Measurements from ENCODE around the gene DUOXA1. TPM values are rescaled to one million over a fixed set of nuclear protein-coding genes. Genes with fewer than 3 reads are reported as not detected.

Gene DUOXA1
- total RNA-seq, 1 donor from 2014 or later: 5.9 TPM

DNA sequence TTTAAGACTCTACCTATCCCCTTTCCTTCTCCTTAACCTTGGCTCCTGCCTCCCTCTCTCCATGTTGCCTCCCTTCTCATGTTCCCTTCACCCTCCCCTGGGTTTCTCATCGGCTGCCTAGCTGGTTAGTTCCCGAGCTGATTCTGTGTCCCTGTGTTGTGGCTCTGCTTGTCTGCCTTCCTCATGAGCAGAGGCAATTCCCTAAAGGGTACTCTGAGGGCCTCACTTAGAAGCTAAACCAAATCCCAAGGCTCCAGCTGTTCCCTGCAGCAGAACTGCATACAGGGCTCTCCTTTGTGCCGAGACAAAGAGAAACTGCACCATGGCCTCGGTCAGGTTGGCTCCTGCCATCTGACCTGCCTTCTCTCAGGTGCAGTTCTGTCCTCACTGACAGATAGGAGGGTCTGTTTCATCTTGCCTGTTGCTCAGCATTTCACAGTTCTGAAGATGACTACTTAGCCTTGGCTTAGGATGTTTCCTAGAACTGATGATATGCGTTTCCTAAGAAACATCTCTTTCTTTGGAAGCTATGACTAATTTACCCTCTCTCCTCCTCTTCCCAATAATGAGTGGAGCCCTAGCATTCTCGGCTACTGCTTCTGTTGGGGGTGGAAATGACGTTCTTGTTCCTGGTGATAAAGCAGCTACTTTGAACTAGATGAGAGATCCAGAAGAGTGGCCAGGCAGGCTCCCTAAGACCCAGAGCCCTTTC lies 27.2 kb upstream of the DUOXA1 start:
- intact Hi-C loops (cut with DNase I): no loop called here
- DNase-seq (ENCODE audit: low spot score) (no peak), ATAC-seq (no peak)

DNA sequence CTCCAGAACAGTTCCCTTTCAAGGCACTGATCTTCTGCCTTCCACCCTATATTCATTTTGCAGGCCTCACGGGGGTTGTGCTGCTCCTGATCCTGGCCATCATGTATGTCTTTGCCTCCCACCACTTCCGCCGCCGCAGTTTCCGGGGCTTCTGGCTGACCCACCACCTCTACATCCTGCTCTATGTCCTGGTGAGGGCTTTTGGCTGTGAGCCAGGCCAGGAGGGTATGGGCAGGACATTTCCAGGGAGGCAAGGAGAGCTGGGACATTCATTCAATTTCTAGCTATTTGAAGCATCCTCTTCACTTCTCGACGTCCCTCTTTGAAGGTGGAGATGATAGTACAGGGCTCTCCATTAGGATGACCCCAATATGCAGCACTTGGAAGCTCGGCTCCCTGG lies 26.1 kb upstream of the DUOXA1 start:
- intact Hi-C loops (cut with DNase I): no loop called here
- ATAC-seq: no peak
- DNase-seq (ENCODE audit: low spot score): no peak

DNA sequence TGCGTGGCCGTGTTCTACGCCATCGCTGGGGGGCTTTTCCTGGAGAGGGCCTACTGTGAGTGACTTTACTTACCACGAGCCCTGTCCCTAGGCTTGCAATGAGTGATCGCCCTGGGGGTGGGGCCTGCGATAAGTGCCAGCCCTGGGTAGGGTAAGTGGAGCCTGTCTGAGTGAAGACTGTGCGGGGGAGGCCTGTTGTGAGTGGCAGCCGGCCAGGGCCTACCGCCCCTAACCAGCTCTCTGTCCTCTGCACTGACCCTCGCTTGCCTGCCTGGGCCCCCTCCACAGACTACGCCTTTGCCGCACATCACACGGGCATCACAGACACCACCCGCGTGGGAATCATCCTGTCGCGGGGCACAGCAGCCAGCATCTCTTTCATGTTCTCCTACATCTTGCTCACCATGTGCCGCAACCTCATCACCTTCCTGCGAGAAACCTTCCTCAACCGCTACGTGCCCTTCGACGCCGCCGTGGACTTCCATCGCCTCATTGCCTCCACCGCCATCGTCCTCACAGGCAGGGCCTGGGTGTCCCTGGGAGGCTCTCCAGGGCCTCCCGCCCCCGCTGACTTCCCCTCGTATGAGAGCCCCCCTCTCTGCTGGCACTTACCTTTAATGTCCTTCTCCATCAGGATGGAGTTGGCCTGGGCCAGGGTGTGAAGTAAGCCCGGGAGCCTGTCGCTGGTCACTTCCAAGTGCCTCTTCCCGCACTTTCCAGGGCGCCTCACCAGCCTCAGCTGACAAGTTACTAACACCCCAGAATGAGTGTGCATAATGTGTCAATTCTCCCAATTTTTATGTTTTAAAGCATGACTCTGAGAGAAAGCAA lies 22.5 kb upstream of the DUOXA1 start:
- DNase-seq (ENCODE audit: low spot score) (no peak), ATAC-seq (peak; percentile 12)
- intact Hi-C loops (cut with DNase I): no loop called here

DNA sequence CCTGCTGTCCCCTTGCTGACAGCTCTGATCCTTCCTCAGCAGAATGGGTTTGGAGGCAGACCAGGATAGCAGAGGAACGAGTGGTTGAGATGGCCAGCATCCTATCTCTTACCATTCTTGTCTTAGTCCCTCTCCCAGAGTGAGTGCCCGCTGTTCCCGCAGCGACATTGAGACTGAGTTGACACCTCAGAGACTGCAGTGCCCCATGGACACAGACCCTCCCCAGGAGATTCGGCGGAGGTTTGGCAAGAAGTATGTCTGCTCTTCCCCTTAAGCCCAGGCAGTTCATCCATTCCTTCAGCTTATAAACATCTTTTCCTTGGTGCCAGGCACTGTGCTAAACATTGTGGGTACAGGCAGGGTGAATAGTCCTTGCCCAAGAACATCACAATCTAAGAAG lies 21.3 kb upstream of the DUOXA1 start:
- ATAC-seq: no peak
- DNase-seq (ENCODE audit: low spot score): no peak
- intact Hi-C loops (cut with DNase I): no loop called here

DNA sequence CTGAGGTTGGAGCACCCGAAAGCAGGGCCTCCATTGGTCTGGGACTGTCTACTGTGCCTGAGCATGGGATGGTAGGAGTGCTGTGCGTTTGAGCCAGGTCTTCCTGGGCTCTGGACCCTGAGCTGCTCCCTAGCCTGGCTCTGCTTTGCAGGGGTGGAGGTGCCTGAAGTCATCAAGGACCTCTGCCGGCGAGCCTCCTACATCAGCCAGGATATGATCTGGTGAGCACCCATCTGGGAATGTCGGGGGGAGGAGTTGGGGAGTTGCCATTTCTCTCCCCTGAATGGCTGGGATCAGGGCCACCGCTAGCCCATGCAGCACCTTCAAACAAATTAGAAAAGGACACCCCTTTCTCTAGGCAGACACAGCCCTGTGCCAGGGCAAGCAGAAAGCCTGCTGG lies 20.8 kb upstream of the DUOXA1 start:
- intact Hi-C loops (cut with DNase I): no loop called here
- ATAC-seq (no peak), DNase-seq (ENCODE audit: low spot score) (no peak)

DNA sequence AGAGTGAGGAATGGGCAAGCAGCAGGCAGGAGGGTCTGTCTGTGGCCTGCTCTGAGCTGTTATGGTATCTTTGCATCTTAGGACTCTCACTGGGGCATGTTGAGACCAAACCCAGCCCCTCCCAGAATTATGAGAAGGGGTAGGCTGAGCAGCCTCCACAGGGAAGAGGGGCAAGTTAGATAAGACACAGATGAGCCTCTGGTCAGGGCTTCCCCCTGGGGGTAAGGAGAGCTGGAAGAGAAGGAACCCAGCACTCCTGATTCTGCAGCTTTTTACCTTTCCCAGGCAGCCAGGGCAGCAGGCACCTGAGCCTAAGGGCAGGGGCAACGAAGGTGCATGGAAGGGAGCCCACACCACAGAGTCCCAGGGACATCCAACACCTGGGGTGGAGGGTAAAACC lies 19.4 kb upstream of the DUOXA1 start:
- ATAC-seq (no peak), DNase-seq (ENCODE audit: low spot score) (no peak)
- intact Hi-C loops (cut with DNase I): no loop called here

DNA sequence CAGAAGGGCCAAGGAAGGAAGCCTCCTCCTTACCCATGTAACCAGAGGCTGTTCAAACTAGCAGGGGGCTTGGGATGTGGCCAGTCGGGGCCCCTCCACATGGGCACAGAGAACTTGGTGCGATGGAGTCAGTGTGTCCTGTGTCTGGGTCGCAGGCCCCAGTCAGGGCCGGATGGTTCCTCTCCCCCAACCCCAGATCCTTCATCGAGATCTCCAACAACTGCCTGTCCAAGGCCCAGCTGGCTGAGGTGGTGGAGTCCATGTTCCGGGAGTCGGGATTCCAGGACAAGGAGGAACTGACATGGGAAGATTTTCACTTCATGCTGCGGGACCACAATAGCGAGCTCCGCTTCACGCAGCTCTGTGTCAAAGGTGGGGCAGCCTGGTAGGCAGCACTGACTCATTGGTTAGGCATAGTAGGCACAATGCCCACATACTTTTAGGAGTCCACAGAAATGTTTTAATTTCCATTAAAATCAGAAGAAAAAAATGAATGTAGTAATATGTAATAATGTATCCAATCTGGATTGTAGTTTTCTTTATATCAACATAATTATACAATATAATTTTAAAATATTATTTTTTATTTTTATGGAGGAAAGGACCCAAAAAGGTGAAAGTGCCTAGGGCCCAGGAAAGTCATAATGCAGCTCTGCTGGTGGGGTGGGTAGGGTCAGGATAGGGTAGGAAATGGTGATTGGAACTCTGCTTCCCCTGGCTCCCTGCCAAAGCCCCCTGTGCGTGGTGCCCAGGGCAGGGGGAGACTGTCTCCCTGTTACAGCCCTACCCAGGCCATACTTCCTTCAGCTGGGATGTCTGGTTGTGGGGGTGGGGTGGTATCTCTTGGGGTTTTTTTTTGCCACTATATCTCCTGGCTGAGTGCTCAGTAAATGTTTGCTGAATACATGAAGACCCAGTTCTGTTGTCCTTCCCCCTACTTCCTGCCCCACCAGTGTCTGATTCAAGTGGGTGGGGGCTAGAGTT lies 18.7 kb upstream of the DUOXA1 start:
- intact Hi-C loops (cut with DNase I): no loop called here
- ATAC-seq: no peak
- no peak for DNase-seq (ENCODE audit: low spot score)

DNA sequence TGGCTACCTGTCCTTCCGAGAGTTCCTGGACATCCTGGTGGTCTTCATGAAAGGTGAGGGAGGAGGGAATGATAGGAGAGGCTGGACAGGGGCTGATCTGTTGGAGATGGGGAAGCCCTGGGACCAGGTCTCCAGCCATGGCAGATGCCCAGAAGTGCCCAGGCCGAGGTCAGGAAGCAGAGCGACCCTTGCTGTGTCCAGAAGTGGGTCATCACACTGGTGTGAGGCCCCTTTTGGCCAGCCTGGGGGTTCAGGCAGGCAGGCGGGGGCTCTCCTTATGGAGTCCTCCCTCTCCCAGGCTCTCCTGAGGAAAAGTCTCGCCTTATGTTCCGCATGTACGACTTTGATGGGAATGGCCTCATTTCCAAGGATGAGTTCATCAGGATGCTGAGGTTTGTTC lies 17.9 kb upstream of the DUOXA1 start:
- ATAC-seq (no peak), DNase-seq (ENCODE audit: low spot score) (no peak)
- intact Hi-C loops (cut with DNase I): no loop called here

DNA sequence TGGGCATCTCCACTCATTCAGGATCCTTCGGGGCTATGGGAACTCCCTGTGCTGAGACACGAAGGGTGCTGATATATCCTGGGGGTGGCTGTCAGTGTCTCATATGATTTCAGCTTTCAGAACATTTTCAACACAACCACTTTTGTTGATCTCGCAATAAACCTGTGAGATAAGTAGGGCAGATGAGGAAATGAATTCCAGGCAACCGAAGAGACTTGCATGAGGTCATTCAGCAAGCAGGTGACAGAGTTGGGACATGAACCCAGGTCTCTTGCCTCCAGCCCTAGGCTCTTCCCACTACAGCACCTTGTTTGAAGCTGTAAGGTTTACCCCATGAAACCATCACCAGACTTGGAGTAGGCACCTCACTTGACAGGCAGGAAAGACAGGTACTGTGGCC lies 16.7 kb upstream of the DUOXA1 start:
- ATAC-seq (no peak), DNase-seq (ENCODE audit: low spot score) (no peak)
- intact Hi-C loops (cut with DNase I): no loop called here

DNA sequence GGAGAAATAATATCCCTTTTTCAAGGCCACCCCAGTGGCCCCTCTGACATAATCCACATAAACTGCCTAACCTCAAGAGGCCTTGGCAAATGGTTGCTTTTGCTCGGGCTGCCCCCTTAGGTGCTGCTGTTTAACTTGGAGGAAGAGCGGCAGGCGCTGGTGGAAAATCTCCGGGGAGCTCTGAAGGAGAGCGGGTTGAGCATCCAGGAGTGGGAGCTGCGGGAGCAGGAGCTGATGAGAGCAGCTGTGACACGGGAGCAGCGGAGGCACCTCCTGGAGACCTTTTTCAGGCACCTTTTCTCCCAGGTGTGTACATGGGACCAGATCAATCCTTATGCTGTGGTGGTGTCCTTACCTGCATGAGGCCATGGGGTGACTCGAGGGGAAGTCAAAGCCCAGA lies 15.1 kb upstream of the DUOXA1 start:
- DNase-seq (ENCODE audit: low spot score): no peak
- intact Hi-C loops (cut with DNase I): no loop called here
- ATAC-seq: no peak

DNA sequence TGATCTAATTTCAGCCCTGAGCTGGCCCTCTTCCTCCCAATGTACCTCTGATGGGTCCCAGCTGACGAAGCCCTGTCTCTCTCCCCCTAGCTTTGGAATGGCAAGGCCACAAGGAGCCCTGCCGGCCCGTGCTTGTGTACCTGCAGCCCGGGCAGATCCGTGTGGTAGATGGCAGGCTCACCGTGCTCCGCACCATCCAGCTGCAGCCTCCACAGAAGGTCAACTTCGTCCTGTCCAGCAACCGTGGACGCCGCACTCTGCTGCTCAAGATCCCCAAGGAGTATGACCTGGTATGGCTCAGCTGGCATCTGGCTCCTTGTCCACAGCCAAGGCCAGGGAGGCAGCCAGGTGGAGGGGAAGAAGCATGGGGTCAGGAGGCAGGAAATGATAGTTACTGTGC lies 14.3 kb upstream of the DUOXA1 start:
- no peak for ATAC-seq
- intact Hi-C loops (cut with DNase I): no loop called here
- DNase-seq (ENCODE audit: low spot score): no peak

DNA sequence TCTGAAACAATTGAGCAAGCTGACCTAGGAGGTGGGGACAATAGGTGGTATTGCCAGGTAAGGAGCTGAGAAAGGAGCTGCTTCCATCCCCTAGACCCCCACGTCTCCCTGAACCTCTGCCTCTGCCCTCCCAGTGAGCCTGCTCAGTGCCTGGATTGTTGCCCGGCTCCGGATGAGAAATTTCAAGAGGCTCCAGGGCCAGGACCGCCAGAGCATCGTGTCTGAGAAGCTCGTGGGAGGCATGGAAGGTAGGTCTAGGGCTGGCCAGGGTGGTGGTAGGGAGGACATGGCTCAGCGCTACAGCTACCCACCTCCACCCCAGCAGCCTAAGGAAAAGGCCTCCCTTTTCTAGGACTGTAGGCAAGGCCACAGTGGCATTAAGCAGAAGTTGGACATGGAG lies 13.4 kb upstream of the DUOXA1 start:
- intact Hi-C loops (cut with DNase I): no loop called here
- no peak for ATAC-seq
- no peak for DNase-seq (ENCODE audit: low spot score)

DNA sequence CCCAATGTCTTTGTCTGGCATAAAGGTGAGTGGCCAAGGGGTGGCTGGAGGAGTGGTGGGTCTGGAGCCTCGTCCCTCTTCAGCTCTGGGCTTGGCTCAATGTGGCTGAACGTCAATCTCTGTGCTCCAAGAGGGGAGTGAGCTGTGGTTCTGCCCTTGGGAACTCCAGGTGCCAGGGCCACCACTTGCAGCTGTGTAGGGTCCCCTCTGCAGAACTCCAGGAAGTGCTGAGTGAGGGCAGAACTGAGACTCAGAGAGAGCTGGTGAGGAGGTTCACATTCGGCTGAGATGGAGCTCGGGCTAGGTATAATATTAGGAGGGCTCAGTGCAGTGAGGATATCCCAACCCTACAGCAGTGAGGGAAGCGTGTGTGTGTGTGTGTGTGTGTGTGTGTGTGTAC lies 11.7 kb upstream of the DUOXA1 start:
- no peak for DNase-seq (ENCODE audit: low spot score)
- ATAC-seq: no peak
- intact Hi-C loops (cut with DNase I): no loop called here

DNA sequence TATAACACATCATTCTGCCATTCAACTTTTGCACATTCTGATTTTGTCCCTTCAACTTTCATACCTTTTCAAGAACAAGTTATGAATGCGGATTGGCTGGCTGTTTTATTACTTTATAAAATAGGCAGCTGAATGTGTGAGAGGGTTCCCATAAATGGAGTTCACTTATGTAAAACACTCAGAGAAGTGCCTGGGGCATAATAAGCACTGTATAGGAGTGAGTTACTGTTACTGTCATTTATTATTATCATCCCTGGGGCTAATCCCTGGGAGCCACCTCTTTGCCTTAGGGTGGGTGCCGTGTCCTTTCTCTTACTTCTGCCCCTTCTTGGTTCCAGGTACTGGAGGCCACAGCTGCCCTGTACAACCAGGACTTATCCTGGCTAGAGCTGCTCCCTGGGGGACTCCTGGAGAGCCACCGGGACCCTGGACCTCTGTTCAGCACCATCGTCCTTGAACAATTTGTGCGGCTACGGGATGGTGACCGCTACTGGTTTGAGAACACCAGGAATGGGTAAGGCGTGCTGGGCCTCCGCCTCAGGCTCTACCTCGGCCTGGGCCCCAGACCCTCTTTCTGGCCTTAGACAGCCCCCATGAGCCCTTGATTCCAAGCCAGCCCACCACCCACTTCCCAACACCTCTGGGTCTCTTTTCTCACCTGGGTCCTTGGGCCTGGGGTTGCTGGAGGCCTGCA lies 11.0 kb upstream of the DUOXA1 start:
- ATAC-seq (no peak), DNase-seq (ENCODE audit: low spot score) (no peak)
- intact Hi-C loops (cut with DNase I): no loop called here

DNA sequence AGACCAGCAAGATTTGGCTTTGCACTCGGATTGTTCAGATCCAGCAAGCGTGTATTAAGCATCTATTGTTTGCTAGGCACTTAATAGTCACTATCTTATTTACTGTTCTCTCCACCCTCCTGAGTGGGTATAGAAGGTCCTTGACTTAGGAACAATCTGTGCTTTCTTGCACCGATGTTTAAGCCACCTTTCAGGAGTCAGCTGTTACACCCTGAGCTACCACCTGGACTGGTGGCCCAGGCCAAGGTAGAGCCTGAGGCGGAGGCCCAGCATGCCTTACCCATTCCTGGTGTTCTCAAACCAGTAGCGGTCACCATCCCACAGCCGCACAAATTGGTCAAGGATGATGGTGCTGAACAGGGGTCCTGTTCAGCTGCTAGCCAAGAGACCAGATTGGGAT lies 10.1 kb upstream of the DUOXA1 start:
- ATAC-seq (no peak), DNase-seq (ENCODE audit: low spot score) (no peak)
- intact Hi-C loops (cut with DNase I): no loop called here

DNA sequence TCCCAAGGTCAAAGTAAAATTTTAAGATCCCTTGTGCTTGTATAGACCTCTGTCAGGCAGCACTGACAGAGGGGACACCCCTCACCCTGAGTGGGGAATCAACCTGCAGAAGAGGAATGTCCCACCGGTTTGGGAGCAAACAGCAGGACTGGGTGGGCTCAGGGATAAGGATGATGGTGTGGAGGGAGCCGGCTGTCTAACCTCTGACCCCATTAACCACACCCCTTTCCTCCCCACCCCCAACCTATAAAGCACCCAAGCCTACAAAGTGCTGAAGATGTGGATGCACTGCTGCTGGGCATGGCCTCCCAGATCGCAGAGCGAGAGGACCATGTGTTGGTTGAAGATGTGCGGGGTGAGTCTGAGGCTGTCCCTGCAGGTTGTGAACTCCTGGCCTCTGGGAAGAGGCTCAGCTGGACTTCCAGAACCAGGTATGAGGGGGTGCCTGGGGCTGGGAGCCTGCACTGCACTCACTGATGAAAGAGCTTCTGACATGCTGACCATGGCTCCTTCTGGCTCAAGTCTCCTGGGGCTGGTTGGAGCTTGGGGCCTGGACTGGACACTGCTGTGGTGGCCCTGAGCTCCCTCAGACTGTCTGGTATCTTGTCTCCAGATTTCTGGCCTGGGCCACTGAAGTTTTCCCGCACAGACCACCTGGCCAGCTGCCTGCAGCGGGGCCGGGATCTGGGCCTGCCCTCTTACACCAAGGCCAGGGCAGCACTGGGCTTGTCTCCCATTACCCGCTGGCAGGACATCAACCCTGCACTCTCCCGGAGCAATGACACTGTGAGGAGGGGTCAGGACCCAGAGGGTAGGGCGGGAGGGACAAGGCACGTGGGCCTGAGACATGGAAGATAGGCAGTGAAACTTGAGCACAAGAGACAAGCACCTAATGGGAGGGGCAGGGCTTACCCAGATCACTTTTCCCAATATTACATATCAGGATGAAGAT lies 9.4 kb upstream of the DUOXA1 start:
- intact Hi-C loops (cut with DNase I): no loop called here
- no peak for DNase-seq (ENCODE audit: low spot score)

DNA sequence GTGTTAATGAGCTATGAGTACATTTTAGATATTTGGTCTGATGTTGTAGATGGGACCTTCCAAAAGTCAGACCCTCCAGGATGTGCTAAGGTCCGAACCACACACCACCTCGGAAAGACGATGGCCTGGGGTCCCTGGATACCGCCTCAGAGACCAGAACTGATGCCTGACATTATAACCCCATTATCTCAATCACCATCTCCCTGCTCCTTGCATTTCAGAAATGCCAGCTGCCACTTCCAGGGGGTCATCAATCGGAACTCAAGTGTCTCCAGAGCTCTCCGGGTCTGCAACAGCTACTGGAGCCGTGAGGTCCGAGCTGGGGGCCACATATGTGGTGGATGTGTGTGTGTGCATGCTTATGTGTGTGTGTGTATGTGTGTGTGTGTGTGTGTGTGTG lies 8.0 kb upstream of the DUOXA1 start:
- intact Hi-C loops (cut with DNase I): no loop called here

More for the DNA sequence above, 9.4 kb upstream of the DUOXA1 start:
- ATAC-seq: no peak

DNA sequence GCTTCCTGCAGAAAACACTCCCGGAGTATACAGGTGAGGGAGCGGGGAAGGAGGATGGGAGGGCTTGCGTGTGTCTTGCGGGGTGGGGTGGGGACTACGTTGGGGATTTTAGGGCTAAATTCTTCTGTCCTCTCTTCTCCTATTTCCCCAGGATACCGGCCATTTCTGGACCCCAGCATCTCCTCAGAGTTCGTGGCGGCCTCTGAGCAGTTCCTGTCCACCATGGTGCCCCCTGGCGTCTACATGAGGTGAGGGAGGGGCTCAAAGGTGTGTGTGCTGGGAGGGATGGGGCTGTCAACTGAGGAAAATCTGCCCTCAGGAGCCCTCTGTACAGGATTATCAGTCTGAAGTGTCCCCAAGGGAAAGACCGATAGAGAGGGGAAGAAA lies 6.7 kb upstream of the DUOXA1 start:
- ATAC-seq (no peak), DNase-seq (ENCODE audit: low spot score) (no peak)
- intact Hi-C loops (cut with DNase I): no loop called here

More for the DNA sequence above, 8.0 kb upstream of the DUOXA1 start:
- DNase-seq (ENCODE audit: low spot score) (no peak), ATAC-seq (no peak)
